Globus pallidus (tissue), 1 donor: ENCODE measurements around the gene INO80.

Experiments used
- DNase-seq: peaks from one replicate; pipeline ENCODE4 v3.0.0-alpha.2; 2015; ENCODE audit warnings: low spot score

Gene INO80

GRCh38 chr15:40930430-40931299, 185.4 kb downstream of the INO80 start:
- DNase-seq = no peak

GRCh38 chr15:40929660-40930429, 186.2 kb downstream of the INO80 start:
- no peak for DNase-seq
